Mesodermal cell (in vitro differentiated cells): ENCODE measurements around the gene FRMD8.

ENCODE experiments used
- H3K27ac ChIP-seq: 2 replicates; pipeline ENCODE4 v1.7.0; 2013; ENCODE audit warnings: mild to moderate bottlenecking, low read depth, low read length, moderate library complexity; ENCODE audit not compliant: severe bottlenecking
- H3K36me3 ChIP-seq: 2 replicates; pipeline ENCODE4 v1.7.1; 2013; ENCODE audit warnings: mild to moderate bottlenecking, low read length, moderate library complexity; ENCODE audit not compliant: control insufficient read depth, insufficient read depth
- H3K4me1 ChIP-seq: one replicate; pipeline ENCODE4 v1.7.1; 2013; ENCODE audit warnings: mild to moderate bottlenecking, low read length; ENCODE audit not compliant: insufficient read depth, control insufficient read depth, poor library complexity, severe bottlenecking
- H3K4me3 ChIP-seq: 2 replicates; pipeline ENCODE4 v1.7.0; 2013; ENCODE audit warnings: low read length, control low read depth, mild to moderate bottlenecking; ENCODE audit not compliant: insufficient read depth, poor library complexity, severe bottlenecking; ENCODE audit errors: extremely low read depth
- H3K9me3 ChIP-seq: 2 replicates; pipeline ENCODE4 v1.7.1; 2013; ENCODE audit warnings: mild to moderate bottlenecking, low read length, moderate library complexity; ENCODE audit not compliant: control insufficient read depth
- WGBS, 2 experiments: methylation state at CpG; one replicate each; pipeline ENCODE4 v1.1.5; 2013; ENCODE audit warnings: missing lambda C conversion rate in 2 of 2; ENCODE audit not compliant: insufficient coverage in 2 of 2; 5-methylcytosine and 5-hydroxymethylcytosine counted together

FRMD8 gene

DNA sequence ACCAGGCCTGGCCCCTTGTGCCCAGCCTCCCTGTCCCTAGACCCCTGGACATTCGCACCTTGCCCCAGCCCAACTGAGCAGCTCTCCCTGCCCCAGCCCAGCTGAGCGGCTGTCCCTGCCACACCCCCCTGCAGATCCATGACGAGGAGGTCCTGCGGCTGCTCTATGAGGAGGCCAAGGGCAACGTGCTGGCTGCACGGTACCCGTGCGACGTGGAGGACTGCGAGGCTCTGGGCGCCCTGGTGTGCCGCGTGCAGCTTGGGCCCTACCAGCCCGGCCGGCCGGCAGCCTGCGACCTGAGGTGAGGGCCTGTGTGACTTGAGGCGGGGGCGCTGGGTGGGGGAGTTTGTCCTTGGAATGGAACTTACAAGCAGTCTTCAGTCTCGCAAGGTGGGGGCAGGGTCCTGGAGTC lies 7.7 kb downstream of the FRMD8 start:
- Histone ChIP-seq H3K4me3 (no peak overlapping the region), H3K4me1 (peaks cover 38% of the 10 kb centered on the region), H3K27ac (no peak overlapping the region), H3K36me3 (peaks cover 88% of the 10 kb centered on the region), H3K9me3 (no peaks in the 10 kb centered on the region)
- 96 to 98% methylated on average over 17 to 20 of the region's 20 CpGs for WGBS, 2 experiments

DNA sequence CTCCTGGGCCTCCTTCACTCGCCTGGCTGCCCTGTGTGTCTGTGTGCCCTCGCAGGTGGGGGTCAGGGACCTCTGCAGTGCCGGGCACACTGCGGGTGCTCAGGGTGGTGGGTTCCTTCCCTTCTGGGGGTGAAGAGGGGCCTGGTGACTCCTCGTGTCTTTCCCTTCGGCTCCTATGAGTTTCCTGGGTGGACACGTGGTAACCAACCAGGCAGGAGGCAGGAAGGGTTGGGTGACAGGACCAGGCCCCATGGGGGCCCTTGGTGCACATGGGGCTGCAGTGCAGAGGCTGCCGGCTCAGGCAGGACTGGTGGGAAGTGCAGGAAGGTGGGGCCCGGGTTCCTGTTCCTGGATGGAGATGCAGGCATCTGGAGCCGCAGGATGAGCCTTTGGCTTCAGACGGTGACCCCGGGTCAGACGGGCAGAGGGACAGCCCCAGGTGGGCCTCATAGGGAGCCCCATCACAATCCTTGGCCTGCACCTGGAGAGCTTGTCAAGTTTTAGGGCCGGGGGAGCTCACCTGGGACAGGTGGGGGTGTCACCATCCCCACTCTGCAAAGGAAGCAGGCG lies 9.6 kb downstream of the FRMD8 start:
- Histone ChIP-seq H3K4me3 (no peak overlapping the region), H3K4me1 (peaks cover 21% of the 10 kb centered on the region), H3K9me3 (no peaks in the 10 kb centered on the region), H3K27ac (peak overlapping the region; percentile 16), H3K36me3 (peaks cover 94% of the 10 kb centered on the region)
- WGBS, 2 experiments: 95 to 96% methylated on average over 11 to 13 of the region's 15 CpGs

DNA sequence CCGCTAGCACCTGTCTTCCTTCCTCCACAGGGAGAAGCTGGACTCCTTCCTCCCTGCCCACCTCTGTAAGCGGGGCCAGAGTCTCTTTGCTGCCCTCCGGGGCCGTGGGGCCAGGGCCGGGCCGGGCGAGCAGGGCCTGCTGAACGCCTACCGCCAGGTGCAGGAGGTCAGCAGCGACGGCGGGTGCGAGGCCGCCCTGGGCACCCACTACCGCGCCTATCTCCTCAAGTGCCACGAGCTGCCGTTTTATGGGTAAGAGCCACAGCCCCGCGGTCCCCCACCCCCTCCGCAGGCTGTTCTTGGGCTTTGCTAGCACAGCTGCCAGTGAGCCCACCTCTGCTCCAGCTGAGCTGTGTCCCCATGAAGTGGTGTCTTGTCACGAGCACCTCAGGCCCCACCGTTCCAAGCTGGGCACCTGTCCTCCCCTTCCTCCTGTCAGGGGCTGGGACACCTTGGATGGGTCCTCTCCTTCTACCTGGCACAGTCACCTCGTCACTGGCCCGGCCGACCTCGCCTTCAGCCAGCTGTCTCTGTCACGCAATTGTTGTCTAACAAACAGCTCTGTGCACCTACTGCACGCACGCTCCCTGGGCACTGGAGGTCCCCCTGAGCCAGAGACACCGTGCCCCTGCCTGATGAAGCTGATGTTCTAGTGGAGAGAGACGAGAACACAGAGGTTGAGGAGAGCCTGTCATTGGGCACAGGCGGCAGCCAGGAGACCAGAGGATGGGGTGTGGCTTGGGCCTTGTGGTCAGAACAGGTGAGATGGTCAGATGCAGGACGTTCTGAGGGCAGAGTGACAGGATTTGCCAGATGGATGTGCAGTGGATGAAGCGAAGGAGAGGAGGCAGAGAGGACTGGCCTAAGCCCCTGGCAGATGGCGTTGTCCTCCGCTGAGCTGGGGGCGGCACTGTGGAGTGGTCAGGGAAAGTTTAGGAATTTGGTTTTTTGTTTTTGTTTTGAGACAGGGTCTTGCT lies 10.6 kb downstream of the FRMD8 start:
- peaks cover 11% of the 10 kb centered on the region for H3K4me1 ChIP-seq
- H3K36me3 ChIP-seq: peaks cover 89% of the 10 kb centered on the region
- H3K27ac ChIP-seq: no peak overlapping the region
- H3K9me3 ChIP-seq: no peaks in the 10 kb centered on the region
- 96 to 98% methylated on average over 35 to 37 of the region's 38 CpGs for WGBS, 2 experiments
- no peak overlapping the region for H3K4me3 ChIP-seq

DNA sequence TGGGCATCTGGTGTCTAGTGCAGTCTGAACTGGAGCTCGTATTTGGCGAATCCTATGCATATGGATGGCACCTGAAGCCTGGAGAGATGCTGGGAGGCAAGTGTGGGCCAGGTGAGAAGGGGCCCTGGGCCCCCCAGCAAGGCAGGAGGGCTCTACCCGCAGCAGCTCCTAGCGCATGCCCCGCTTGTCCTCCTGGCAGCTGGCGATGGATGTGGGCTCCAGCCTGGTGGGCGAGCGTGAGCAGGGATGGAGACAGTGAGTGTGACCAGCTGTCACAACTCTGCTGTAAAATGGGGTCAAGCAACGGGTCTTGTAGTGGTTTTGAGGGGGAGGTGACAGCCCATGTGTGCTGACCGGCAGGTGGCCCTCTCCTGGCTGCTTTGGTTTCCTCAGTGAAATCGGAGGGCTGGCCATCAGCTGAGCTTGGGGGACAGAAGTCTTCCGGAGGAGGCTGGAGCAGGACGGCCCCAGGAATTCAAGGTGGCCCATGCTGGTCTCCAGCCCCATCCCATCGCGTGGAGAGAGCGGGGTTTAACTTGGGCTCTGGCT lies 12.0 kb downstream of the FRMD8 start:
- H3K9me3 ChIP-seq: no peaks in the 10 kb centered on the region
- H3K4me3 ChIP-seq: no peak overlapping the region
- peaks cover 89% of the 10 kb centered on the region for H3K36me3 ChIP-seq
- H3K27ac ChIP-seq: no peak overlapping the region
- 92 to 94% methylated on average over 10 to 16 of the region's 16 CpGs for WGBS, 2 experiments
- H3K4me1 ChIP-seq: peaks cover 2% of the 10 kb centered on the region

DNA sequence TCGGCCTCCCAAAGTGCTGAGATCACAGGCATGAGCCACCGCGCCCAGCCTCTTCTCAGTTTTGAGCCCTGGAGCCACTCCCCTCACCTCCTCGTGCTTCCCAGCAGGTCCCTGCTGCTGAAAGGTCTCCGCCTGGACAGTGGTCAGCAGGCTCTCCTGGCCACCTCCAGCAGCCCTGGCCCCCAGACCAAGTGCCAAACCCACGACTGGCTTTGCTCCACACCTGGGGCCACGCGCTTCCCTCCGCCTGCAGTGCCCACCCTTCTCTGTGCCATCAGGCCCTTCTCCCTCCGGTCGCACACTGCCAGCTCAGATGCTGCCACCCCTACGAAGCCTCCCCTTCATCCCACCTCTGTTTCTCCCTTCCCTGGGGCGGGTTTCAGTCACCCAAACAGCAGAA lies 12.8 kb downstream of the FRMD8 start:
- Histone ChIP-seq H3K4me3 (no peak overlapping the region), H3K36me3 (peaks cover 89% of the 10 kb centered on the region)
- WGBS, 2 experiments: 97 to 98% methylated on average over 12 to 13 of the region's 13 CpGs

DNA sequence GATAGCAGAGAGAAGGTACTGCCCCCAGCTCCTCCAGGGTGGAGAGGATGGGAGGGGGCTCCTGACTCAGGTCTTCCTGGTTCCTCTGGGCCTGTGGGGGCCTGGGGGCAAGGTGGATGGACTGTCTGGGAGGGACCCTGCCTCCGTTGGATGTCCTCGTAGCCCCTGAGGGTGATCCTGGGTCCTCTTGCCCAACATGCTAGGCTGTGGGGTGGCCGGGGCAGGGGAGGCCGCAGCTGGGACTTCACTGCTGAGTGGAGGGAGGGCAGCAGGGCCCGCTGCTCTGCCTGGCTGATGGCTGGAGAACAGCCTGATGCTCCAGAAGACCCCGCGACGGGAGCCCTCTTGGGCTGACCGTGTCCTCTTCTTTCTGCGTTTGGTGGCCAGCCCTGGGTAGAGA lies 13.4 kb downstream of the FRMD8 start:
- no peaks in the 10 kb centered on the region for H3K9me3 ChIP-seq
- peaks cover 89% of the 10 kb centered on the region for H3K36me3 ChIP-seq
- 90 to 94% methylated on average over 8 of the region's 10 CpGs for WGBS, 2 experiments
- H3K4me1 ChIP-seq: peaks cover 5% of the 10 kb centered on the region
- no peak overlapping the region for H3K4me3 ChIP-seq
- H3K27ac ChIP-seq: no peak overlapping the region

More for the DNA sequence above, 12.8 kb downstream of the FRMD8 start:
- H3K9me3 ChIP-seq: no peaks in the 10 kb centered on the region
- peaks cover 2% of the 10 kb centered on the region for H3K4me1 ChIP-seq
- no peak overlapping the region for H3K27ac ChIP-seq

DNA sequence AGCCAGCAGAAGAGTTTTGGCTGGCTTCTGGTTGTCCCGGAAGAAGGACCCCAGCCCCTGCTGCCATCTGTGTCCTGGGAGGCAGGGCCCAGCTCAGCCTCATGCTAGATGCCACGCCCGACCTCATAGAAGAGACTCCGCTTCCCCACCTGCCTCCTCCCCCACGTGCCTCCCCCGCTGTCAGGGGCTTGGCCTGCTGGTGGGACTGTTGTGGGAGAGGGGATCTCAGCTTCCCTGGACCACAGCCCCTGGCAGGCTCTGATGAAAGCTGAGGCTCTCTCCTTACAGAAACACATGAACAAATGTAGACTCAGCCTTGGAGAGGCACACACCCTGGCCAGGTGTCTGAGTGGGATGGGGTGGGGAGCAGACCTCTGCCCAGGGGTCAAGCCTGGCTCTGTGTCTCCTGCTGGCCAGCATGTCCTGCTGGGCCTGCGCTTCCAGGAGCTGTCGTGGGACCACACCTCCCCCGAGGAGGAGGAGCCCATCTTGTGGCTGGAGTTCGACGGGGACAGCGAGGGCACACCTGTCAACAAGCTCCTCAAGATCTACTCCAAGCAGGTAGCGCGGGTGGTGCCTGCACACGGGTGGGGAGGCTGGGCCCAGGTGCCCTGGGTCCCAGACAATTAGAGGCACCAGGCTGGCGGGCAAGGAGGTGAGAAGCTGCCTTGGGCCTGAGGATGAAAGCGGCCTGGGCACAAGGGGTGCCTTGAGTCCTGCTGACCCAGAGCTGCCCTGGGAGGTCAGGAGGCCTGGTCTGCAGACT lies 14.1 kb downstream of the FRMD8 start:
- Histone ChIP-seq H3K9me3 (no peaks in the 10 kb centered on the region), H3K36me3 (peaks cover 91% of the 10 kb centered on the region), H3K4me1 (peaks cover 8% of the 10 kb centered on the region), H3K27ac (no peak overlapping the region), H3K4me3 (no peak overlapping the region)
- WGBS, 2 experiments: 90 to 92% methylated on average over 12 of the region's 17 CpGs

DNA sequence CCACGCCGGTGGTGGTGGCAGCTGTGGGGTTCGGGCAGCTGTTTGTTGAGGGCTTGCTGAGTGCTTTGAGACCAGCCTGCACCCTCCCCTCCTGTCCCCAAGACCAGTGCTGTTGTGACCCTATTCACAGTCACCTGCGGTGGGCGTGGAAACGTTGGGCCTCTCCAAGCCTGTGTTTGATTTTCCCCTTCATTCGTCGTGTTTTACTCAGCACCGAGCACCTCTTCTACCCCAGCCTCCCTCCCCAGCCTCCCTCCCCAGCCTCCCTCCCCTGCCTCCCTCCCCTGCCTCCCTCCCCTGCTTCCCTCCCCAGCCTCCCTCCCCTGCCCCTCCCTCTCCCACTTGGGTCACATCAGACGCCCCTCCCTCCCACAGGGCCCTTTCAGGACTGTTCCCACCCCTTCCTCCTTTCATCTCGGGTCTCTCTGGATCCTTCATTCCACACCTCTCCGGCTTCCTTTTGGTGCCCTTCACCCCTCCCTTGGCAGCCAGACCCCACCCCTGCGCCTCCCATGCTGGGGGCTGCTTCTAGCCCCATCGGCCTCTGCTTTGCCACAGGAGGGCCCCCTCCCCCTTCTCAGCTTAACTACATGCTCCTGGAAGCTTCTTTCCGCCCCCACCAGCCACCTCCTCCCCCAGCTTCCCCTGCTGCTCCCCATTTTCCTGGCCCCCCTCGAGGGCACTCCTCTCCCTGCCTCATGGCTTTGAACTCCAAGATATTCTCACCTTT lies 14.8 kb downstream of the FRMD8 start:
- peaks cover 87% of the 10 kb centered on the region for H3K36me3 ChIP-seq
- H3K4me1 ChIP-seq: peaks cover 8% of the 10 kb centered on the region
- H3K9me3 ChIP-seq: no peaks in the 10 kb centered on the region
- no peak overlapping the region for H3K27ac ChIP-seq
- 85% methylated on average over 7 to 15 of the region's 16 CpGs for WGBS, 2 experiments
- no peak overlapping the region for H3K4me3 ChIP-seq

DNA sequence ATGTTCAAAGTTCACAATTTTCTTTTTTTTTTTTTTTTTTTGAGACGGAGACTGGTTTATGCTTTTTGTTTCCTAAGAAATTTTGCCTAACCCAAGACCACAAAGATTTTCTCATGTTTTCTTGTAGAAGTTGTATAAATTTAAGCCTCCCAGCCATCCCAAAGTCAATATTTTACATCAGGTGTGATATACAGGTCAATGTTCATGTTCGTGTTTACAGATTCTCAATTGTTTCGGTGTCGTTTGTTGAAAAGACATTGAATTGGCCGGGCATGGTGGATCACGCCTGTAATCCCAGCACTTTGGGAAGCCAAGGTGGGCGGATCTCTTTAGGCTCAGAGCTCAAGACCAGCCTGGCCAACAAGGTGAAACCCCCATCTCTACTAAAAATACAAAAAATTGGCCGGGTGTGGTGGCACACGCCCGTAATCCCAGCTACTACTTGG lies 15.4 kb downstream of the FRMD8 start:
- WGBS, 2 experiments: 88 to 98% methylated on average over 6 to 9 of the region's 10 CpGs
- H3K9me3 ChIP-seq: no peaks in the 10 kb centered on the region
- H3K4me1 ChIP-seq: peaks cover 8% of the 10 kb centered on the region
- no peak overlapping the region for H3K4me3 ChIP-seq
- no peak overlapping the region for H3K27ac ChIP-seq
- H3K36me3 ChIP-seq: peaks cover 87% of the 10 kb centered on the region

DNA sequence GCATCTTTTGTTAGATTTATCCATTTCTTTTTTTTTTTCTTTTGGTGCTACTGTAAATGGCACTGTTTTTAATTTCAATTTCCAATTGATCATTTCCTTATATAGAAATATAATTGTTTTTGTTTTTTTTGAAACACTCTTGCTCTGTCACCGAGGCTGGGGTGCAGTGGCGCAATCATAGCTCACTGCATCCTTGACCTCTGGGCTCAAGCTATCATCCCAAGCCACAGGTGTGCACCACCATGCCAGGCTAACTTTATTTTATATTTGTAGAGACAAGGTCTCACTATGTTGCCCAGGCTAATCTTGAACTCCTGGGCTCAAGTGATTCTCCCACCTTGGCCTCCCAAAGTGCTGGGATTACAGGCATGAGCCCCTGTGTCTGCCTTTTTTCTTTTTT lies 16.4 kb downstream of the FRMD8 start:
- Histone ChIP-seq H3K27ac (no peak overlapping the region), H3K4me3 (no peak overlapping the region), H3K36me3 (peaks cover 85% of the 10 kb centered on the region), H3K9me3 (no peaks in the 10 kb centered on the region), H3K4me1 (peaks cover 8% of the 10 kb centered on the region)
- WGBS, 2 experiments: no CpG with 5 or more reads among the region's 2 CpGs
